CD4-positive, alpha-beta T cell (primary cell): ENCODE measurements around the gene PUM2. TPM values are rescaled to one million over a fixed set of nuclear protein-coding genes. Genes with fewer than 3 reads are reported as not detected.
A peak's percentile ranks its signal among the peaks of the same experiment; 100 is the strongest.

ENCODE experiments used
- ATAC-seq: fragments of 200-7000 bp; cut with Tn5 transposase; one replicate; pipeline ENCODE4 v1.10.0; 2022; ENCODE audit warnings: mild to moderate bottlenecking; ENCODE audit not compliant: poor library complexity
- CTCF ChIA-PET: fragments of 350-600 bp; sonication (Branson Sonifier 250); formaldehyde crosslinking; loops from one replicate; lab custom pipeline; 2021; ENCODE audit warnings: antibody characterized with exemption, inconsistent platforms; lab: Charles Lee
- POLR2A ChIA-PET: fragments of 350-600 bp; sonication (Branson Sonifier 250); formaldehyde crosslinking; loops from one replicate; lab custom pipeline; 2021; ENCODE audit warnings: antibody characterized with exemption, inconsistent platforms; lab: Charles Lee
- DNase-seq, 14 experiments: peaks; one replicate each; pipeline ENCODE4 v3.0.0-alpha.2; 2013 to 2020; ENCODE audit warnings: mixed read lengths in 2 of 14
- H3K27ac ChIP-seq, 2 donors: one replicate each; pipeline versions ENCODE4 v1.5.1 to v1.7.0; 2013; ENCODE audit warnings: low read length in 2 of 2, low read depth in 1 of 2, mild to moderate bottlenecking in 1 of 2
- H3K27me3 ChIP-seq, 2 experiments: 1 replicate in 1 of 2; 2 replicates in 1 of 2; pipeline versions ENCODE4 v1.6.1 to v1.7.0; 2013; ENCODE audit warnings: low read length in 2 of 2, control low read depth in 1 of 2, mild to moderate bottlenecking in 1 of 2, moderate library complexity in 1 of 2; ENCODE audit not compliant: insufficient read depth in 2 of 2, control insufficient read depth in 1 of 2
- H3K36me3 ChIP-seq: one replicate; pipeline ENCODE4 v1.6.1; 2013; ENCODE audit warnings: low read length, control low read depth; ENCODE audit not compliant: insufficient read depth
- H3K4me1 ChIP-seq: one replicate; pipeline ENCODE4 v1.6.1; 2013; ENCODE audit warnings: low read length, control low read depth; ENCODE audit not compliant: insufficient read depth
- H3K4me3 ChIP-seq: one replicate; pipeline ENCODE4 v1.5.1; 2013; ENCODE audit warnings: mild to moderate bottlenecking, low read length, moderate library complexity
- H3K9me3 ChIP-seq, 2 experiments: 1 replicate in 1 of 2; 2 replicates in 1 of 2; pipeline versions ENCODE4 v1.6.1 to v1.7.0; 2013; ENCODE audit warnings: low read length in 2 of 2, mild to moderate bottlenecking in 2 of 2, control low read depth in 1 of 2, moderate library complexity in 1 of 2; ENCODE audit not compliant: control insufficient read depth in 1 of 2, insufficient read depth in 1 of 2
- H3K27ac Mint-ChIP-seq: one replicate; pipeline ENCODE4 v1.8.0; 2020; ENCODE audit warnings: mixed read lengths
- H3K27me3 Mint-ChIP-seq: one replicate; pipeline ENCODE4 v1.8.0; 2021; ENCODE audit warnings: mixed read lengths
- H3K36me3 Mint-ChIP-seq: one replicate; pipeline ENCODE4 v1.8.0; 2021; ENCODE audit warnings: low read depth, mixed read lengths
- H3K4me1 Mint-ChIP-seq: one replicate; pipeline ENCODE4 v1.8.0; 2021; ENCODE audit warnings: low read depth, mixed read lengths
- H3K4me3 Mint-ChIP-seq: one replicate; pipeline ENCODE4 v1.8.0; 2020; ENCODE audit warnings: mild to moderate bottlenecking, mixed read lengths
- H3K9me3 Mint-ChIP-seq: one replicate; pipeline ENCODE4 v1.8.0; 2020; ENCODE audit warnings: mixed read lengths
- CTCF ChIP-seq: fragments of 200-600 bp; IDR thresholded peaks from one replicate; pipeline ENCODE4 v1.8.0; 2022; ENCODE audit warnings: antibody characterized with exemption, mild to moderate bottlenecking
- intact Hi-C, 2 experiments: fragments of 100-400 bp; cut with DNase I in 1 of 2; cut with micrococcal nuclease in 1 of 2; formaldehyde crosslinking; loops; one replicate each; pipeline versions ENCODE4 v1.15.1 to v1.9.0; 2023 to 2025; cut with DNase I, micrococcal nuclease
- total RNA-seq, 174 experiments: library from RNA in 2 of 174; stranded (reverse) in 2 of 174; gene quantifications; one replicate each; pipeline ENCODE4 v1.2.3 and lab custom pipeline; 2021 to 2026

The PUM2 gene
- total RNA-seq, 2 experiments from 2014 or later: 94.9 to 95.4 TPM

GRCh38 chr2:20352230-20352578 lies 1.6 kb upstream of the PUM2 start:
- Mint-ChIP-seq H3K36me3 (peaks cover 18% of the 10 kb centered on the region), H3K4me3 (no peak overlapping the region), H3K9me3 (no peaks in the 10 kb centered on the region), H3K27me3 (no peaks in the 10 kb centered on the region), H3K4me1 (peaks cover 26% of the 10 kb centered on the region), H3K27ac (no peak overlapping the region)
- no peak for TF ChIP-seq CTCF
- Histone ChIP-seq H3K9me3 (no peaks in the 10 kb centered on the region), H3K27ac (peak overlapping the region; percentile 83 to 94), H3K36me3 (peaks cover 10% of the 10 kb centered on the region), H3K4me1 (peaks cover 37% of the 10 kb centered on the region), H3K27me3 (no peaks in the 10 kb centered on the region), H3K4me3 (no peak overlapping the region)
- ChIA-PET CTCF (interaction anchor here (2.2 to 2.7 kb wide), 2 partner anchors 26 to 299 kb away, joined by 10 to 18 read pairs; partner anchors contain the start of gene HS1BP3), POLR2A (interaction anchor here (0.8 to 1.8 kb wide), 5 partner anchors 15 to 451 kb away, joined by 3 to 12 read pairs (median 3); partner anchors contain the start of gene RHOB)
- intact Hi-C loops: loop anchor here in 1 of 2 experiments (5.0 to 10.0 kb wide), 5 partner anchors 300 to 1797 kb away; partner anchors contain the start of genes HS1BP3, LAPTM4A and LDAH
- no peak for DNase-seq
- no peak for ATAC-seq

GRCh38 chr2:20351555-20352229 lies 1.0 kb upstream of the PUM2 start:
- DNase-seq (no peak), ATAC-seq (no peak)
- Histone ChIP-seq H3K4me1 (peaks cover 38% of the 10 kb centered on the region), H3K27me3 (no peaks in the 10 kb centered on the region), H3K4me3 (peak overlapping the region; percentile 65), H3K9me3 (no peaks in the 10 kb centered on the region), H3K36me3 (peaks cover 10% of the 10 kb centered on the region), H3K27ac (peak overlapping the region; percentile 83 to 94)
- TF ChIP-seq CTCF: no peak
- ChIA-PET CTCF (interaction anchor here (2.2 to 2.7 kb wide), 2 partner anchors 26 to 299 kb away, joined by 10 to 18 read pairs; partner anchors contain the start of gene HS1BP3), POLR2A (interaction anchor here (0.7 to 1.8 kb wide), 9 partner anchors 8 to 471 kb away, joined by 3 to 12 read pairs (median 3); partner anchors contain the start of genes HS1BP3, LDAH and RHOB)
- H3K27me3 Mint-ChIP-seq: no peaks in the 10 kb centered on the region
- no peak overlapping the region for H3K4me3 Mint-ChIP-seq
- no peaks in the 10 kb centered on the region for H3K9me3 Mint-ChIP-seq
- H3K27ac Mint-ChIP-seq: no peak overlapping the region
- peaks cover 31% of the 10 kb centered on the region for H3K4me1 Mint-ChIP-seq
- intact Hi-C loops: loop anchor here (2.0 to 10.0 kb wide), 8 partner anchors 17 to 1797 kb away; partner anchors contain the start of genes HS1BP3 (in 1 of the 2), LAPTM4A (in 1 of the 2), LDAH (in 1 of the 2) and TTC32 (in 1 of the 2)
- peaks cover 18% of the 10 kb centered on the region for H3K36me3 Mint-ChIP-seq

GRCh38 chr2:20350041-20350712 lies 467 bp downstream of the PUM2 start:
- H3K27ac Mint-ChIP-seq: no peak overlapping the region
- peak overlapping the region; percentile 77 for H3K4me3 ChIP-seq
- intact Hi-C loops: loop anchor here (2.0 to 10.0 kb wide), 8 partner anchors 15 to 1795 kb away; partner anchors contain the start of genes HS1BP3 (in 1 of the 2), LAPTM4A (in 1 of the 2), LDAH (in 1 of the 2) and TTC32 (in 1 of the 2)
- H3K36me3 Mint-ChIP-seq: peaks cover 28% of the 10 kb centered on the region
- H3K9me3 Mint-ChIP-seq: no peaks in the 10 kb centered on the region
- DNase-seq (peak in 12 of 14 experiments; percentile 32 to 75 (median 52)), ATAC-seq (peak; percentile 14)
- POLR2A ChIA-PET: interaction anchor here (1.0 to 1.2 kb wide), 4 partner anchors 13 to 36 kb away, joined by 3 to 5 read pairs (median 4); no protein-coding TSS in a partner anchor
- peak overlapping the region; percentile 88 for H3K4me3 Mint-ChIP-seq
- peaks cover 10% of the 10 kb centered on the region for H3K36me3 ChIP-seq
- H3K27me3 ChIP-seq: no peaks in the 10 kb centered on the region
- no peaks in the 10 kb centered on the region for H3K9me3 ChIP-seq
- CTCF ChIA-PET: interaction anchor here (0.9 to 2.5 kb wide), 3 partner anchors 9 to 301 kb away, joined by 3 to 14 read pairs (median 7); partner anchors contain the start of gene HS1BP3
- H3K27me3 Mint-ChIP-seq: no peaks in the 10 kb centered on the region
- peaks cover 47% of the 10 kb centered on the region for H3K4me1 Mint-ChIP-seq
- H3K27ac ChIP-seq: peak overlapping the region; percentile 75 to 83
- H3K4me1 ChIP-seq: peaks cover 46% of the 10 kb centered on the region
- TF ChIP-seq CTCF: no peak
